ENCODE results near the gene MYLK.
"Not testable (repeated sequence)": the region's sequence is repeated elsewhere in the genome, so short reads cannot be mapped to it uniquely, and the experiment has no call there.

The MYLK gene

GRCh38 chr3:123720638-123721037, 163.5 kb downstream of the MYLK start:
- DNase-seq = no peak

GRCh38 chr3:123719862-123720453, 164.2 kb downstream of the MYLK start:
- DNase-seq = peak; percentile 31

- peak; percentile 52 for DNase-seq
Measured at GRCh38 chr3:123719061-123719756, 164.9 kb downstream of the MYLK start.

GRCh38 chr3:123718108-123718507, 166.0 kb downstream of the MYLK start:
- DNase-seq = no peak

GRCh38 chr3:123717451-123717850, 166.7 kb downstream of the MYLK start:
- not testable (repeated sequence) for DNase-seq

- no peak for DNase-seq
Measured at GRCh38 chr3:123716411-123716810, 167.7 kb downstream of the MYLK start.

- no peak for DNase-seq
Measured at GRCh38 chr3:123713211-123713610, 170.9 kb downstream of the MYLK start.

- no peak for DNase-seq
Measured at GRCh38 chr3:123712077-123712860, 171.9 kb downstream of the MYLK start.

- no peak for DNase-seq
Measured at GRCh38 chr3:123711356-123711755, 172.8 kb downstream of the MYLK start.

- no peak for DNase-seq
Measured at GRCh38 chr3:123708531-123708930, 175.6 kb downstream of the MYLK start.

GRCh38 chr3:123707641-123708040, 176.5 kb downstream of the MYLK start:
- DNase-seq = not testable (repeated sequence)

- no peak for DNase-seq
Measured at GRCh38 chr3:123706871-123707270, 177.3 kb downstream of the MYLK start.

- DNase-seq = no peak
Measured at GRCh38 chr3:123705488-123706285, 178.4 kb downstream of the MYLK start.

GRCh38 chr3:123703663-123704062, 180.5 kb downstream of the MYLK start:
- not testable (repeated sequence) for DNase-seq

GRCh38 chr3:123702720-123703119, 181.4 kb downstream of the MYLK start:
- no peak for DNase-seq

- peak; percentile 6 for DNase-seq
Measured at GRCh38 chr3:123702057-123702456, 182.1 kb downstream of the MYLK start.

GRCh38 chr3:123700791-123701722, 183.1 kb downstream of the MYLK start:
- no peak for DNase-seq

- DNase-seq = no peak
Measured at GRCh38 chr3:123698813-123699212, 185.3 kb downstream of the MYLK start.

- no peak for DNase-seq
Measured at GRCh38 chr3:123696808-123697207, 187.3 kb downstream of the MYLK start.

GRCh38 chr3:123695731-123696640, 188.1 kb downstream of the MYLK start:
- no peak for DNase-seq

- no peak for DNase-seq
Measured at GRCh38 chr3:123695152-123695551, 189.0 kb downstream of the MYLK start.

Measured in DMS79 treated with DMSO at 0.1 percent for 48 hours (cell line).